ENCODE results near the gene SENP3. TPM values are rescaled to one million over a fixed set of nuclear protein-coding genes. Genes with fewer than 3 reads are reported as not detected.

SENP3 gene
- total and polyA plus RNA-seq, 2 of the 13 experiments (the other 11 are each of a cell fraction or from before 2014, with no cell fraction given), result 55.8 to 75.4 TPM

DNA sequence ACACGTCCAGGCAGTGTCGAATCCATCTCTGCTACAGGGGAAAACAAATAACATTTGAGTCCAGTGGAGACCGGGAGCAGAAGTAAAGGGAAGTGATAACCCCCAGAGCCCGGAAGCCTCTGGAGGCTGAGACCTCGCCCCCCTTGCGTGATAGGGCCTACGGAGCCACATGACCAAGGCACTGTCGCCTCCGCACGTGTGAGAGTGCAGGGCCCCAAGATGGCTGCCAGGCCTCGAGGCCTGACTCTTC, 10.5 kb downstream of the SENP3 start (continued):
- TF ChIP-seq, protein P1, sequence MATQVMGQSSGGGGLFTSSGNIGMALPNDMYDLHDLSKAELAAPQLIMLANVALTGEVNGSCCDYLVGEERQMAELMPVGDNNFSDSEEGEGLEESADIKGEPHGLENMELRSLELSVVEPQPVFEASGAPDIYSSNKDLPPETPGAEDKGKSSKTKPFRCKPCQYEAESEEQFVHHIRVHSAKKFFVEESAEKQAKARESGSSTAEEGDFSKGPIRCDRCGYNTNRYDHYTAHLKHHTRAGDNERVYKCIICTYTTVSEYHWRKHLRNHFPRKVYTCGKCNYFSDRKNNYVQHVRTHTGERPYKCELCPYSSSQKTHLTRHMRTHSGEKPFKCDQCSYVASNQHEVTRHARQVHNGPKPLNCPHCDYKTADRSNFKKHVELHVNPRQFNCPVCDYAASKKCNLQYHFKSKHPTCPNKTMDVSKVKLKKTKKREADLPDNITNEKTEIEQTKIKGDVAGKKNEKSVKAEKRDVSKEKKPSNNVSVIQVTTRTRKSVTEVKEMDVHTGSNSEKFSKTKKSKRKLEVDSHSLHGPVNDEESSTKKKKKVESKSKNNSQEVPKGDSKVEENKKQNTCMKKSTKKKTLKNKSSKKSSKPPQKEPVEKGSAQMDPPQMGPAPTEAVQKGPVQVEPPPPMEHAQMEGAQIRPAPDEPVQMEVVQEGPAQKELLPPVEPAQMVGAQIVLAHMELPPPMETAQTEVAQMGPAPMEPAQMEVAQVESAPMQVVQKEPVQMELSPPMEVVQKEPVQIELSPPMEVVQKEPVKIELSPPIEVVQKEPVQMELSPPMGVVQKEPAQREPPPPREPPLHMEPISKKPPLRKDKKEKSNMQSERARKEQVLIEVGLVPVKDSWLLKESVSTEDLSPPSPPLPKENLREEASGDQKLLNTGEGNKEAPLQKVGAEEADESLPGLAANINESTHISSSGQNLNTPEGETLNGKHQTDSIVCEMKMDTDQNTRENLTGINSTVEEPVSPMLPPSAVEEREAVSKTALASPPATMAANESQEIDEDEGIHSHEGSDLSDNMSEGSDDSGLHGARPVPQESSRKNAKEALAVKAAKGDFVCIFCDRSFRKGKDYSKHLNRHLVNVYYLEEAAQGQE (IDR thresholded peaks at IDR 0.05; ENCODE audit: borderline replicate concordance in 1 of 2, low read depth in 1 of 2, low read length in 2 of 2), result no peak
- TF ChIP-seq, protein P2, sequence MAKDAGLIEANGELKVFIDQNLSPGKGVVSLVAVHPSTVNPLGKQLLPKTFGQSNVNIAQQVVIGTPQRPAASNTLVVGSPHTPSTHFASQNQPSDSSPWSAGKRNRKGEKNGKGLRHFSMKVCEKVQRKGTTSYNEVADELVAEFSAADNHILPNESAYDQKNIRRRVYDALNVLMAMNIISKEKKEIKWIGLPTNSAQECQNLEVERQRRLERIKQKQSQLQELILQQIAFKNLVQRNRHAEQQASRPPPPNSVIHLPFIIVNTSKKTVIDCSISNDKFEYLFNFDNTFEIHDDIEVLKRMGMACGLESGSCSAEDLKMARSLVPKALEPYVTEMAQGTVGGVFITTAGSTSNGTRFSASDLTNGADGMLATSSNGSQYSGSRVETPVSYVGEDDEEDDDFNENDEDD (CRISPR knock-in tag; IDR thresholded peaks at IDR 0.05; ENCODE audit: borderline replicate concordance), result peak; percentile 95
- peak; percentile 56; the same call in 1 of the 2 replicates for TF ChIP-seq ZNF746 (CRISPR knock-in tag; IDR thresholded peaks at IDR 0.05)
- TF ChIP-seq, protein P3, sequence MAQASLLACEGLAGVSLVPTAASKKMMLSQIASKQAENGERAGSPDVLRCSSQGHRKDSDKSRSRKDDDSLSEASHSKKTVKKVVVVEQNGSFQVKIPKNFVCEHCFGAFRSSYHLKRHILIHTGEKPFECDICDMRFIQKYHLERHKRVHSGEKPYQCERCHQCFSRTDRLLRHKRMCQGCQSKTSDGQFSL (CRISPR knock-in tag; IDR thresholded peaks at IDR 0.05), result no peak
- TF ChIP-seq, protein P4, sequence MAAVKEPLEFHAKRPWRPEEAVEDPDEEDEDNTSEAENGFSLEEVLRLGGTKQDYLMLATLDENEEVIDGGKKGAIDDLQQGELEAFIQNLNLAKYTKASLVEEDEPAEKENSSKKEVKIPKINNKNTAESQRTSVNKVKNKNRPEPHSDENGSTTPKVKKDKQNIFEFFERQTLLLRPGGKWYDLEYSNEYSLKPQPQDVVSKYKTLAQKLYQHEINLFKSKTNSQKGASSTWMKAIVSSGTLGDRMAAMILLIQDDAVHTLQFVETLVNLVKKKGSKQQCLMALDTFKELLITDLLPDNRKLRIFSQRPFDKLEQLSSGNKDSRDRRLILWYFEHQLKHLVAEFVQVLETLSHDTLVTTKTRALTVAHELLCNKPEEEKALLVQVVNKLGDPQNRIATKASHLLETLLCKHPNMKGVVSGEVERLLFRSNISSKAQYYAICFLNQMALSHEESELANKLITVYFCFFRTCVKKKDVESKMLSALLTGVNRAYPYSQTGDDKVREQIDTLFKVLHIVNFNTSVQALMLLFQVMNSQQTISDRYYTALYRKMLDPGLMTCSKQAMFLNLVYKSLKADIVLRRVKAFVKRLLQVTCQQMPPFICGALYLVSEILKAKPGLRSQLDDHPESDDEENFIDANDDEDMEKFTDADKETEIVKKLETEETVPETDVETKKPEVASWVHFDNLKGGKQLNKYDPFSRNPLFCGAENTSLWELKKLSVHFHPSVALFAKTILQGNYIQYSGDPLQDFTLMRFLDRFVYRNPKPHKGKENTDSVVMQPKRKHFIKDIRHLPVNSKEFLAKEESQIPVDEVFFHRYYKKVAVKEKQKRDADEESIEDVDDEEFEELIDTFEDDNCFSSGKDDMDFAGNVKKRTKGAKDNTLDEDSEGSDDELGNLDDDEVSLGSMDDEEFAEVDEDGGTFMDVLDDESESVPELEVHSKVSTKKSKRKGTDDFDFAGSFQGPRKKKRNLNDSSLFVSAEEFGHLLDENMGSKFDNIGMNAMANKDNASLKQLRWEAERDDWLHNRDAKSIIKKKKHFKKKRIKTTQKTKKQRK (IDR thresholded peaks at IDR 0.05; ENCODE audit: low read length), result no peak
- no peak for TF ChIP-seq ZNF781 (CRISPR knock-in tag; IDR thresholded peaks at IDR 0.05; ENCODE audit: borderline replicate concordance, not compliant biosample characterization)
- TF ChIP-seq ZNF136 (CRISPR knock-in tag; IDR thresholded peaks at IDR 0.05; ENCODE audit: low read depth), result no peak
- no peak for TF ChIP-seq ZFAT (CRISPR knock-in tag; conservative IDR thresholded peaks at IDR 0.05)
- no peak for TF ChIP-seq SMC3 (IDR thresholded peaks at IDR 0.05; ENCODE audit: low read length)
- no peak for TF ChIP-seq KAT7 (CRISPR knock-in tag; IDR thresholded peaks at IDR 0.05; ENCODE audit: borderline replicate concordance)
- TF ChIP-seq ZNF235 (CRISPR knock-in tag; IDR thresholded peaks at IDR 0.05; ENCODE audit: borderline replicate concordance), result no peak
- peak; percentile 95; the same call in 1 of the 2 replicates for TF ChIP-seq THAP11 (CRISPR knock-in tag; IDR thresholded peaks at IDR 0.05)
- no peak for TF ChIP-seq NFE2L2 (IDR thresholded peaks at IDR 0.05; ENCODE audit: low read length)
- TF ChIP-seq SCMH1 (CRISPR knock-in tag; IDR thresholded peaks at IDR 0.05; ENCODE audit: borderline replicate concordance), result no peak
- TF ChIP-seq, protein P5, sequence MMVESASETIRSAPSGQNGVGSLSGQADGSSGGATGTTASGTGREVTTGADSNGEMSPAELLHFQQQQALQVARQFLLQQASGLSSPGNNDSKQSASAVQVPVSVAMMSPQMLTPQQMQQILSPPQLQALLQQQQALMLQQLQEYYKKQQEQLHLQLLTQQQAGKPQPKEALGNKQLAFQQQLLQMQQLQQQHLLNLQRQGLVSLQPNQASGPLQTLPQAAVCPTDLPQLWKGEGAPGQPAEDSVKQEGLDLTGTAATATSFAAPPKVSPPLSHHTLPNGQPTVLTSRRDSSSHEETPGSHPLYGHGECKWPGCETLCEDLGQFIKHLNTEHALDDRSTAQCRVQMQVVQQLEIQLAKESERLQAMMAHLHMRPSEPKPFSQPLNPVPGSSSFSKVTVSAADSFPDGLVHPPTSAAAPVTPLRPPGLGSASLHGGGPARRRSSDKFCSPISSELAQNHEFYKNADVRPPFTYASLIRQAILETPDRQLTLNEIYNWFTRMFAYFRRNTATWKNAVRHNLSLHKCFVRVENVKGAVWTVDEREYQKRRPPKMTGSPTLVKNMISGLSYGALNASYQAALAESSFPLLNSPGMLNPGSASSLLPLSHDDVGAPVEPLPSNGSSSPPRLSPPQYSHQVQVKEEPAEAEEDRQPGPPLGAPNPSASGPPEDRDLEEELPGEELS (CRISPR knock-in tag; IDR thresholded peaks at IDR 0.05), result 0 out of 2 replicates have a peak, but pooled peaks have one; percentile 52
- no peak for TF ChIP-seq SUZ12 (IDR thresholded peaks at IDR 0.05; ENCODE audit: low read depth, low read length)
- TF ChIP-seq, protein P6, sequence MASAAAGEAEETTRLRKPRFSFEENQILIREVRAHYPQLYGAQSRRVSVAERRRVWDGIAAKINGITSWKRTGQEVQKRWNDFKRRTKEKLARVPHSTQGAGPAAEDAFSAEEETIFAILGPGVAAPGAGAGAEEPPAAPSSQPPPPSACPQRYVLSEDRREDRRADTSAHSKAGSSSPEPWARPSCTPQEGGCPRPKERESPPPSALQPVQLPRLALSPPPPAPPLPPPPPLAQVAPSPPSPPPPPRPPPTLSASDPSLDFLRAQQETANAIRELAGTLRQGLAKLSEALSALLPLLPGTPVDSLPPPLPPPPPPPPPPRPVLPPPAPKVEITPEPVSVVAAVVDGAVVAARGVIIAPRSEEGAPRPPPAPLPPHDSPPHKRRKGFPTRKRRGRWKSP (CRISPR knock-in tag; IDR thresholded peaks at IDR 0.05), result no peak; the same call in 1 of the 2 replicates
- TF ChIP-seq, protein P7, sequence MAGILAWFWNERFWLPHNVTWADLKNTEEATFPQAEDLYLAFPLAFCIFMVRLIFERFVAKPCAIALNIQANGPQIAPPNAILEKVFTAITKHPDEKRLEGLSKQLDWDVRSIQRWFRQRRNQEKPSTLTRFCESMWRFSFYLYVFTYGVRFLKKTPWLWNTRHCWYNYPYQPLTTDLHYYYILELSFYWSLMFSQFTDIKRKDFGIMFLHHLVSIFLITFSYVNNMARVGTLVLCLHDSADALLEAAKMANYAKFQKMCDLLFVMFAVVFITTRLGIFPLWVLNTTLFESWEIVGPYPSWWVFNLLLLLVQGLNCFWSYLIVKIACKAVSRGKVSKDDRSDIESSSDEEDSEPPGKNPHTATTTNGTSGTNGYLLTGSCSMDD (CRISPR knock-in tag; IDR thresholded peaks at IDR 0.05), result no peak
